ENCODE results near the gene GPC3.
"Not testable (repeated sequence)": the region's sequence is repeated elsewhere in the genome, so short reads cannot be mapped to it uniquely, and the experiment has no call there.

Gene GPC3

GRCh38 chrX:133994576-133994975 is 9.2 kb upstream of the GPC3 start:
- DNase-seq: no peak

GRCh38 chrX:133992882-133993281 is 7.5 kb upstream of the GPC3 start:
- no peak for DNase-seq

- DNase-seq: no peak
Observed at GRCh38 chrX:133991814-133992213, 6.4 kb upstream of the GPC3 start.

- DNase-seq: not testable (repeated sequence)
Observed at GRCh38 chrX:133991057-133991456, 5.7 kb upstream of the GPC3 start.

GRCh38 chrX:133989993-133990392 is 4.6 kb upstream of the GPC3 start:
- DNase-seq: no peak

GRCh38 chrX:133989490-133989889 is 4.1 kb upstream of the GPC3 start:
- no peak for DNase-seq

- no peak for DNase-seq
Observed at GRCh38 chrX:133988010-133988409, 2.6 kb upstream of the GPC3 start.

- DNase-seq: no peak
Observed at GRCh38 chrX:133987188-133987587, 1.8 kb upstream of the GPC3 start.

- no peak for DNase-seq
Observed at GRCh38 chrX:133985967-133986683, 731 bp upstream of the GPC3 start.

GRCh38 chrX:133984857-133985163 is 584 bp downstream of the GPC3 start:
- DNase-seq: no peak

GRCh38 chrX:133983974-133984845 is 1.2 kb downstream of the GPC3 start:
- DNase-seq: no peak

GRCh38 chrX:133983256-133983973 is 2.0 kb downstream of the GPC3 start:
- no peak for DNase-seq

- no peak for DNase-seq
Observed at GRCh38 chrX:133981924-133982323, 3.5 kb downstream of the GPC3 start.

GRCh38 chrX:133980832-133981588 is 4.4 kb downstream of the GPC3 start:
- DNase-seq: no peak

GRCh38 chrX:133980406-133980805 is 5.0 kb downstream of the GPC3 start:
- DNase-seq: no peak

- no peak for DNase-seq
Observed at GRCh38 chrX:133979641-133980230, 5.7 kb downstream of the GPC3 start.

- DNase-seq: no peak
Observed at GRCh38 chrX:133973704-133974103, 11.7 kb downstream of the GPC3 start.

GRCh38 chrX:133972916-133973315 is 12.5 kb downstream of the GPC3 start:
- DNase-seq: no peak

GRCh38 chrX:133971586-133971985 is 13.8 kb downstream of the GPC3 start:
- no peak for DNase-seq

- DNase-seq: no peak
Observed at GRCh38 chrX:133970076-133970475, 15.3 kb downstream of the GPC3 start.

GRCh38 chrX:133969191-133969590 is 16.2 kb downstream of the GPC3 start:
- no peak for DNase-seq

GRCh38 chrX:133968109-133968508 is 17.3 kb downstream of the GPC3 start:
- DNase-seq: no peak

GRCh38 chrX:133966199-133966598 is 19.2 kb downstream of the GPC3 start:
- no peak for DNase-seq
